Measurements from ENCODE around the gene WWOX.

- TF ChIP-seq POLR2A (IDR thresholded peaks at IDR 0.05) = no peak
- TF ChIP-seq CTCF (IDR thresholded peaks at IDR 0.05) = no peak
These were observed 265.9 kb downstream of the WWOX start for GRCh38 chr16:78365366-78365765.
